GM23248 (cell line): Measurements from ENCODE around the gene MGMT.

Source experiments
- EZH2 ChIP-seq: fragments of 200-600 bp; sonication (generic); IDR thresholded peaks from 2 replicates; pipeline ENCODE4 v1.6.1; 2018; ENCODE audit warnings: antibody characterized with exemption, mild to moderate bottlenecking; ENCODE audit not compliant: insufficient read depth, poor library complexity, severe bottlenecking
- EZH2phosphoT487 ChIP-seq: fragments of 200-600 bp; sonication (generic); IDR thresholded peaks from 2 replicates; pipeline ENCODE4 v1.6.1; 2018; ENCODE audit warnings: antibody characterized with exemption, moderate library complexity, mild to moderate bottlenecking, low read depth; ENCODE audit not compliant: insufficient read depth

GRCh38 chr10:129702605-129703004 is 235.6 kb downstream of the MGMT start:
- TF ChIP-seq EZH2, result no peak
- no peak for TF ChIP-seq EZH2phosphoT487
